HEK293 (cell line): ENCODE measurements around the gene CDKL5.

Experiments used
- CTCF ChIA-PET: fragments of 350-600 bp; formaldehyde crosslinking; extraction: SDS; loops from one replicate; lab custom pipeline; 2021; ENCODE audit warnings: antibody characterized with exemption; lab: Yijun Ruan, JAX
- POLR2A ChIA-PET: fragments of 300-600 bp; formaldehyde crosslinking; extraction: SDS; loops from one replicate; lab custom pipeline; 2020; ENCODE audit warnings: antibody characterized with exemption, inconsistent platforms; lab: Yijun Ruan, JAX
- H3K27ac ChIP-seq: fragments of 200-500 bp; sonication (Bioruptor generic); 2 replicates; pipeline ENCODE4 v1.5.1; 2014; ENCODE audit warnings: low read depth, low read length, control low read depth, inconsistent platforms; ENCODE audit errors: extremely low read depth
- H3K36me3 ChIP-seq, 2 experiments: fragments of 200-500 bp in 1 of 2; sonication (Bioruptor generic) in 1 of 2; 1 replicate in 1 of 2; 2 replicates in 1 of 2; pipeline ENCODE4 v1.5.1; 2014 to 2017; ENCODE audit warnings: inconsistent platforms in 2 of 2, low read length in 2 of 2; ENCODE audit not compliant: control insufficient read depth in 2 of 2, insufficient read depth in 1 of 2
- H3K4me1 ChIP-seq: fragments of 200-500 bp; sonication (Bioruptor generic); 2 replicates; pipeline ENCODE4 v1.5.1; 2014; ENCODE audit warnings: mild to moderate bottlenecking, low read length, inconsistent platforms; ENCODE audit not compliant: control insufficient read depth, insufficient read depth
- H3K4me3 ChIP-seq: 2 replicates; pipeline ENCODE4 v1.5.1; 2011; ENCODE audit warnings: low read depth, mild to moderate bottlenecking, control low read depth, low read length, moderate library complexity
- H3K9me3 ChIP-seq: fragments of 200-500 bp; sonication (Bioruptor generic); 2 replicates; pipeline ENCODE4 v1.5.1; 2014; ENCODE audit warnings: low read depth, low read length, inconsistent platforms; ENCODE audit not compliant: control insufficient read depth, insufficient read depth
- KLF17 ChIP-seq: fragments of 450-650 bp; formaldehyde crosslinking; IDR thresholded peaks from 2 replicates; pipeline ENCODE4 v1.5.1; 2016; ENCODE audit warnings: missing biosample characterization, missing genetic modification characterization
- MZF1 ChIP-seq: fragments of 450-650 bp; formaldehyde crosslinking; IDR thresholded peaks from 2 replicates; pipeline ENCODE4 v1.5.1; 2017; ENCODE audit warnings: missing biosample characterization, missing genetic modification characterization, borderline replicate concordance
- SP7 ChIP-seq: fragments of 450-650 bp; formaldehyde crosslinking; IDR thresholded peaks from 2 replicates; pipeline ENCODE4 v1.5.1; 2016; ENCODE audit warnings: missing biosample characterization, missing genetic modification characterization
- ZBTB20 ChIP-seq: fragments of 450-650 bp; formaldehyde crosslinking; IDR thresholded peaks from 2 replicates; pipeline ENCODE4 v1.5.1; 2016; ENCODE audit warnings: missing biosample characterization, missing genetic modification characterization
- ZBTB21 ChIP-seq: fragments of 450-650 bp; formaldehyde crosslinking; IDR thresholded peaks from 2 replicates; pipeline ENCODE4 v1.5.1; 2017; ENCODE audit warnings: missing biosample characterization, missing genetic modification characterization
- ZBTB6 ChIP-seq: fragments of 450-650 bp; formaldehyde crosslinking; IDR thresholded peaks from 2 replicates; pipeline ENCODE4 v1.5.1; 2017; ENCODE audit warnings: missing biosample characterization, missing genetic modification characterization
- ZNF16 ChIP-seq: fragments of 450-650 bp; formaldehyde crosslinking; IDR thresholded peaks from 2 replicates; pipeline ENCODE4 v1.5.1; 2016; ENCODE audit warnings: low read depth, missing biosample characterization, missing genetic modification characterization
- ZNF24 ChIP-seq: fragments of 450-650 bp; formaldehyde crosslinking; IDR thresholded peaks from 2 replicates; pipeline ENCODE4 v1.5.1; 2016; ENCODE audit warnings: missing biosample characterization, missing genetic modification characterization
- ZNF280D ChIP-seq: fragments of 450-650 bp; formaldehyde crosslinking; IDR thresholded peaks from 2 replicates; pipeline ENCODE4 v1.5.1; 2016; ENCODE audit warnings: missing biosample characterization, missing genetic modification characterization
- ZNF341 ChIP-seq: fragments of 450-650 bp; formaldehyde crosslinking; IDR thresholded peaks from 2 replicates; pipeline ENCODE4; 2016; ENCODE audit warnings: low read depth, missing biosample characterization, missing genetic modification characterization
- ZNF571 ChIP-seq: fragments of 450-650 bp; formaldehyde crosslinking; IDR thresholded peaks from 2 replicates; pipeline ENCODE4 v1.5.0; 2017; ENCODE audit warnings: missing biosample characterization, missing genetic modification characterization
- ZNF623 ChIP-seq: fragments of 450-650 bp; formaldehyde crosslinking; IDR thresholded peaks from 2 replicates; pipeline ENCODE4 v1.5.1; 2016; ENCODE audit warnings: missing biosample characterization, missing genetic modification characterization
- ZNF629 ChIP-seq: fragments of 450-650 bp; formaldehyde crosslinking; IDR thresholded peaks from 2 replicates; pipeline ENCODE4 v1.5.1; 2017; ENCODE audit warnings: missing biosample characterization, missing genetic modification characterization
- ZNF692 ChIP-seq: fragments of 450-650 bp; formaldehyde crosslinking; IDR thresholded peaks from 2 replicates; pipeline ENCODE4 v1.5.1; 2016; ENCODE audit warnings: missing biosample characterization, missing genetic modification characterization
- TF ChIP-seq, protein P1 (sequence below): fragments of 450-650 bp; formaldehyde crosslinking; IDR thresholded peaks from 2 replicates; pipeline ENCODE4 v1.5.1; 2016; ENCODE audit warnings: missing biosample characterization, missing genetic modification characterization, borderline replicate concordance
- TF ChIP-seq, protein P2 (sequence below): fragments of 450-650 bp; formaldehyde crosslinking; IDR thresholded peaks from 2 replicates; pipeline ENCODE4 v1.5.1; 2016; ENCODE audit warnings: missing biosample characterization, missing genetic modification characterization
- TF ChIP-seq, protein P3 (sequence below): fragments of 450-650 bp; formaldehyde crosslinking; IDR thresholded peaks from 2 replicates; pipeline ENCODE4 v1.5.1; 2017; ENCODE audit warnings: missing biosample characterization, missing genetic modification characterization

The CDKL5 gene

GRCh38 chrX:18701621-18702361, 276.4 kb downstream of the CDKL5 start (continued):
- TF ChIP-seq ZBTB6 (tag by site-specific recombination) (no peak), ZNF280D (tag by site-specific recombination) (no peak), SP7 (0 out of 2 replicates have a peak, but pooled peaks have one; percentile 13), ZNF16 (tag by site-specific recombination) (no peak), ZBTB20 (no peak)

DNA sequence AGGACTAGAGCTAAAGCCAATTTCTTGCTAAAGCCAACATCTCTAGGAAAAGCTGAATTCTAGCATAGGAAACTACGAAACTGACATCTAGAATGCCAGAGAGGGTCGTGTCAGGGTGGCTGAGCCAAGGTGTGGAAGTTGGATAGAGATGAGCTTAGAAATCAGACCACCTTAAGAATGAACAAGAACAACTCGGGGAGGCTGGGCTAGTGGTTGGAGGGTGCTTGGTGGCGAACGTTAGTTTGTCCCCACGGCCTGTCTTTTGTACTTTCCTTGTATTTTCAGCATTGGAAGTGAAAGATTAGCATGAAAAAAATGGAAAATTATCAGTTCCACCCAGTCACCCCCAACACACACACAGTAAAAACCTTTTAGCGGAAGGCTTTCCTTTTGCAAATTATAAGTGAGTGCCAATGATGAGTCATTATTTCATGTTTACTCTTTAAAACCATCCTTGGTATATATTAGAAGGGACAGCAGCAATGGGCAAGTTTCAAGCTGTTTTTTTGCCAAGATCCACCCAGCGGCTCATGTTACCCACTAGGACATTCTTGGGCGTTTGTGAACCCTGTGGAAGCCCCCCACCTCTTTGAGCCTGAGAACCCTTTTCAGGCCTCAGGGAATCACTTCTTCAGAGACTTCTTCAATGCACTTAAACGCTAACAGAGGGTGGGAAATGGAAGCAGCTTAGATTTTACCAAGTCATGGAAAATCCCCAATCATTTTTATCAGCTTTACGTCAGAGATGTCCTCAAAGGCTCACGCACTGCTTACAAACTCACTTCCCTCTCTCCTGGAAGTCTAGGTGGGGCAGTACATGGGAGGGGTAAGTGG, 277.2 kb downstream of the CDKL5 start:
- H3K9me3 ChIP-seq: no peaks in the 10 kb centered on the region
- no peak overlapping the region for H3K4me3 ChIP-seq
- ChIA-PET POLR2A (interaction anchor here (1.0 kb wide), 1 partner anchor 25 kb away, joined by 4 read pairs; no protein-coding TSS in a partner anchor), CTCF (interaction anchor here (0.6 to 0.7 kb wide), 3 partner anchors 67 to 1067 kb away, joined by 3 to 9 read pairs (median 4); no protein-coding TSS in a partner anchor)
- peak overlapping the region; percentile 69 for H3K27ac ChIP-seq
- peaks cover 8% of the 10 kb centered on the region for H3K4me1 ChIP-seq
- no peaks in the 10 kb centered on the region for H3K36me3 ChIP-seq
- TF ChIP-seq ZNF24 (tag by site-specific recombination): peak; percentile 78
- TF ChIP-seq ZNF692 (tag by site-specific recombination): peak; percentile 37; the same call in 1 of the 2 replicates
- TF ChIP-seq, protein P1, sequence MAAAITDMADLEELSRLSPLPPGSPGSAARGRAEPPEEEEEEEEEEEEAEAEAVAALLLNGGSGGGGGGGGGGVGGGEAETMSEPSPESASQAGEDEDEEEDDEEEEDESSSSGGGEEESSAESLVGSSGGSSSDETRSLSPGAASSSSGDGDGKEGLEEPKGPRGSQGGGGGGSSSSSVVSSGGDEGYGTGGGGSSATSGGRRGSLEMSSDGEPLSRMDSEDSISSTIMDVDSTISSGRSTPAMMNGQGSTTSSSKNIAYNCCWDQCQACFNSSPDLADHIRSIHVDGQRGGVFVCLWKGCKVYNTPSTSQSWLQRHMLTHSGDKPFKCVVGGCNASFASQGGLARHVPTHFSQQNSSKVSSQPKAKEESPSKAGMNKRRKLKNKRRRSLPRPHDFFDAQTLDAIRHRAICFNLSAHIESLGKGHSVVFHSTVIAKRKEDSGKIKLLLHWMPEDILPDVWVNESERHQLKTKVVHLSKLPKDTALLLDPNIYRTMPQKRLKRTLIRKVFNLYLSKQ: no peak
- TF ChIP-seq ZNF629 (tag by site-specific recombination): peak; percentile 96
- peak; percentile 60; the same call in 1 of the 2 replicates for TF ChIP-seq KLF17 (tag by site-specific recombination)
- no peak for TF ChIP-seq ZNF571 (tag by site-specific recombination)
- TF ChIP-seq MZF1 (tag by site-specific recombination): peak; percentile 90
- peak; percentile 90; the same call in 1 of the 2 replicates for TF ChIP-seq ZBTB21 (tag by site-specific recombination)
- TF ChIP-seq ZNF341 (tag by site-specific recombination): no peak
- TF ChIP-seq ZNF623 (tag by site-specific recombination): no peak
- TF ChIP-seq, protein P2, sequence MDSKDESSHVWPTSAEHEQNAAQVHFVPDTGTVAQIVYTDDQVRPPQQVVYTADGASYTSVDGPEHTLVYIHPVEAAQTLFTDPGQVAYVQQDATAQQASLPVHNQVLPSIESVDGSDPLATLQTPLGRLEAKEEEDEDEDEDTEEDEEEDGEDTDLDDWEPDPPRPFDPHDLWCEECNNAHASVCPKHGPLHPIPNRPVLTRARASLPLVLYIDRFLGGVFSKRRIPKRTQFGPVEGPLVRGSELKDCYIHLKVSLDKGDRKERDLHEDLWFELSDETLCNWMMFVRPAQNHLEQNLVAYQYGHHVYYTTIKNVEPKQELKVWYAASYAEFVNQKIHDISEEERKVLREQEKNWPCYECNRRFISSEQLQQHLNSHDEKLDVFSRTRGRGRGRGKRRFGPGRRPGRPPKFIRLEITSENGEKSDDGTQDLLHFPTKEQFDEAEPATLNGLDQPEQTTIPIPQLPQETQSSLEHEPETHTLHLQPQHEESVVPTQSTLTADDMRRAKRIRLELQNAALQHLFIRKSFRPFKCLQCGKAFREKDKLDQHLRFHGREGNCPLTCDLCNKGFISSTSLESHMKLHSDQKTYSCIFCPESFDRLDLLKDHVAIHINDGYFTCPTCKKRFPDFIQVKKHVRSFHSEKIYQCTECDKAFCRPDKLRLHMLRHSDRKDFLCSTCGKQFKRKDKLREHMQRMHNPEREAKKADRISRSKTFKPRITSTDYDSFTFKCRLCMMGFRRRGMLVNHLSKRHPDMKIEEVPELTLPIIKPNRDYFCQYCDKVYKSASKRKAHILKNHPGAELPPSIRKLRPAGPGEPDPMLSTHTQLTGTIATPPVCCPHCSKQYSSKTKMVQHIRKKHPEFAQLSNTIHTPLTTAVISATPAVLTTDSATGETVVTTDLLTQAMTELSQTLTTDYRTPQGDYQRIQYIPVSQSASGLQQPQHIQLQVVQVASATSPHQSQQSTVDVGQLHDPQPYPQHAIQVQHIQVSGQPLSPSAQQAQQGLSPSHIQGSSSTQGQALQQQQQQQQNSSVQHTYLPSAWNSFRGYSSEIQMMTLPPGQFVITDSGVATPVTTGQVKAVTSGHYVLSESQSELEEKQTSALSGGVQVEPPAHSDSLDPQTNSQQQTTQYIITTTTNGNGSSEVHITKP (tag by site-specific recombination): peak; percentile 63
- TF ChIP-seq, protein P3, sequence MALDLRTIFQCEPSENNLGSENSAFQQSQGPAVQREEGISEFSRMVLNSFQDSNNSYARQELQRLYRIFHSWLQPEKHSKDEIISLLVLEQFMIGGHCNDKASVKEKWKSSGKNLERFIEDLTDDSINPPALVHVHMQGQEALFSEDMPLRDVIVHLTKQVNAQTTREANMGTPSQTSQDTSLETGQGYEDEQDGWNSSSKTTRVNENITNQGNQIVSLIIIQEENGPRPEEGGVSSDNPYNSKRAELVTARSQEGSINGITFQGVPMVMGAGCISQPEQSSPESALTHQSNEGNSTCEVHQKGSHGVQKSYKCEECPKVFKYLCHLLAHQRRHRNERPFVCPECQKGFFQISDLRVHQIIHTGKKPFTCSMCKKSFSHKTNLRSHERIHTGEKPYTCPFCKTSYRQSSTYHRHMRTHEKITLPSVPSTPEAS (tag by site-specific recombination): 0 out of 2 replicates have a peak, but pooled peaks have one; percentile 19
